Measurements from ENCODE around the gene ZNF100.
"Not testable (repeated sequence)": the region's sequence is repeated elsewhere in the genome, so short reads cannot be mapped to it uniquely, and the experiment has no call there.

Gene ZNF100

GRCh38 chr19:21704320-21704719 lies 63.1 kb downstream of the ZNF100 start:
- DNase-seq (ENCODE audit: low spot score): no peak

GRCh38 chr19:21699197-21699596 lies 68.2 kb downstream of the ZNF100 start:
- no peak for DNase-seq (ENCODE audit: low spot score)

GRCh38 chr19:21698215-21698614 lies 69.2 kb downstream of the ZNF100 start:
- no peak for DNase-seq (ENCODE audit: low spot score)

DNA sequence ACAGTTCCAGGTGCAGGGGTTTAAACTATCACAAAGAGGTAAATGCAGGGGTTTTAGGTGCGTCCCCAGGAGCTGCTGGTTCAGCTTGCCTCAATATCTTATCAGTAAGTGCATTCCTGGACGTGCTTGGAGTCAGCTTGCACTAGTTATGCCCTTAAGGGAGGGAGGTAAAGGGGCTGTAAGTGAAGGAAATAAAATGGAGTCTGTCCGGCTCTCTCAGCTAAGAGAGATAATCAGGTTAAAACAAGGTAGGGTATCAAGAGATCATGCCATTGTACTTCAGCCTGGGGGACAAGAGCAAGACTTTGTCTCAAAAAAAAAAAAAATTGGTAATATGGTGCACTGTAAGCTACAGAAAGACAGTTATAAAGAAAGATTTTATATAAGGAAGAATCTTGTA lies 69.7 kb downstream of the ZNF100 start:
- DNase-seq (ENCODE audit: low spot score): no peak

DNA sequence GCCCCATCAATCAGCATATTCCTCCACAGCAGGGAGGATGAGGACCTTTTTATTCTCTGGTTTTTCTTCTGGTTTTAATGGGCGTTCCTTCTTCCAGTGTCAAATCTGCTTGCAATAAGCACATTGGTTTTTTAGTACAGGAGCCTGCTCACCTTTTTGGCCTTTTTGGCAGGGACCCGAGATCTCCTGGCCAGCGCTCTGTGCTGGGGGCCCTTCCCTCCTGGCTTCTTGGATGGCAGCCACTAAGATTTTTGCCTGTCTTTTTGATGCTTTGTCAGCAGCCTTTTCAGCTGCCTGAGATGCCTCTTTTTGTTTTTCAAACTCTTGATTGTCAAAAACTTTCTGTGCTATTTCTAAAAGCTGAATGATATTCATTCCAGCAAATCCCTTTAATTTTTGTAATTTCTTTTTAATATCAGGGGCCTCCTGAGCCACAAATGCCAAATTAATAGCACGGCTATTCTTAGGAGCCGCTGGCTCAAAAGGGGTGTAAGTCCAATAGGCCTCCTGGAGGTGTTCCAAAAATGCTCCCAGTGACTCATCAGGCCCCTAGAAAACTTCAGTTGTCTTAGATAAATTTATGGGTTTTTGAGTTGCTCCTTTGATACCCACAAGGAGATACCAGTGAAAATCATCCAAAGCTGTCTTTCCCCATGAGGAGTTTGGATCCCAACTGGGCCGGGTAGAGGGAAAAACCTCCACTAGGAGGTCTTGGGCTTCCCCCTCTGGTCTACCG lies 73.0 kb downstream of the ZNF100 start:
- DNase-seq (ENCODE audit: low spot score): no peak

- no peak for DNase-seq (ENCODE audit: low spot score)
These were observed 74.0 kb downstream of the ZNF100 start for GRCh38 chr19:21693399-21693798.

DNA sequence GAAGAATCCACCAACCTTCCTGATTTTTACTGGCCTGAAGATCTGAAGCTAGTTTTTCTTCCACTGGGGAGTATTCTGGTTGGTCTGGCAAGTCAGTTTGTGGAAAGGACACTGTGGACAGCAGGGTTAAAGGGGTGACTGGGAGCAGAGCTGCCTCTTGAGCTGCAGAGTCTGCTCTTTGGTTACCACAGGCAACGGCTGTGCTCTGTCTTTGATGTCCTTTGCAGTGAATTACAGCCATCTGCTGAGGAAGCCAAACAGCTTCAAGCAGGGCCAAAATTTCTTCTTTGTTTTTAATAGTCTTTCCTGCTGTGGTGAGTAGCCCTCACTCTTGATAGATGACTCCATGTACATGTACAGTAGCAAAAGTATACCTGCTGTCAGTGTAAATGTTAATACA lies 75.7 kb downstream of the ZNF100 start:
- no peak for DNase-seq (ENCODE audit: low spot score)

DNA sequence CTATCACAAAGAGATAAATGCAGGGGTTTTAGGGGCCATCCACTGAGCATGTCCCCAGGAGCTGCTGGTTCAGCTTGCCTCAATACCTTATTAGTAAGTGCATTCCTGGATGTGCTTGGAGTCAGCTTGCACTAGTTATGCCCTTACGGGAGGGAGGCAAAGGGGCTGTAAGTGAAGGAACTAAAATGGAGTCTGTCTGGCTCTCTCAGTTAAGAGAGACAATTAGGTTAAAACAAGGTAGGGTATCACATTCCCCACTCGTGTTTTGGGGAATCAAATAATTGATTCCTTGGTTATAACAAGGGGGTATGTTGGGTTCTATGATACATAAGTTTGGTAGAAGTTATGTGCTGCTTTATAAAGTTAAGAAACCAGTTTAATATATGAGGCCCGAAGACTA lies 78.9 kb downstream of the ZNF100 start:
- no peak for DNase-seq (ENCODE audit: low spot score)

- DNase-seq (ENCODE audit: low spot score): no peak
These were observed 86.7 kb downstream of the ZNF100 start for GRCh38 chr19:21680671-21681070.

- DNase-seq (ENCODE audit: low spot score): no peak
These were observed 87.4 kb downstream of the ZNF100 start for GRCh38 chr19:21680026-21680425.

- no peak for DNase-seq (ENCODE audit: low spot score)
These were observed 89.5 kb downstream of the ZNF100 start for GRCh38 chr19:21677696-21678418.

DNA sequence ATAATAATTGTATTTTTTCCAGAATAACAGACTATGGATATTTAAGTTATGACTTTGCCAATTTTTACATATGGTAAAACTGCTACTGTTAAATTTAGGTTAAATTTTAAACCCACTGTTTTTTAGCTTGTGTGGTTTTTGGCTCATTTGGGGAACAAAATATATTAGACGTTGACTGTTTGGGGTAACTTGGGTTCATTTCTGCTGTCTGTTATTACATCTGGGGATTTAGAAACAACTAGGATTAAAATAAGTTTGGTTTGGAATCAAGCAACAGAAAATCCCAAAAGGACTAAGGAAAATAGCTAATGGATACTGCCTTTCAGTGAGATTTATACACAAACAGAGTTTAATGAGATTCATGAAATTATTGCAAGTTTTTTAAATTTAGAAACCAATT lies 92.9 kb downstream of the ZNF100 start:
- no peak for DNase-seq (ENCODE audit: low spot score)

DNA sequence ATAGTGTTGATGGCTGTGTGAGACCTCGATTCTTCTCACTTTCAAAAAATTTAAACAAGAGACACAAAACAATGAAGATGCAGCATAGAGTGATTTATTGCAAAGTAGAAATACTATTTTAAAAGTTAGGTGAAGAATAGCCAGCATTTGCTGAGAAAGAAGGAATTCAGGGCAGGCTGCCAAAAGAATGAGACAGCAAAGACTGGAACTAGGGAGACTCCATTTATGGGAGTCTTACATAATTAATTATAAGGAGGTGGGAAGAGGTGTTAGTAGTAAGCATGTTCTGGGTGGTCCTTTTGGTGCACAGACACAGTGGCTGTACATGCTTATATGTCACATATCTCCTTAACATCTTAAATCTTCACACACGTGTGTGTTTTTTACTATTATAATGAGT lies 93.9 kb downstream of the ZNF100 start:
- DNase-seq (ENCODE audit: low spot score): not testable (repeated sequence)
